Measurements from ENCODE around the gene TAF5. TPM values are rescaled to one million over a fixed set of nuclear protein-coding genes. Genes with fewer than 3 reads are reported as not detected.
A peak's percentile ranks its signal among the peaks of the same experiment; 100 is the strongest.
"Not testable (repeated sequence)": the region's sequence is repeated elsewhere in the genome, so short reads cannot be mapped to it uniquely, and the experiment has no call there.

Gene TAF5
- total RNA-seq, 1 experiment from 2014 or later: 2.3 TPM

DNA sequence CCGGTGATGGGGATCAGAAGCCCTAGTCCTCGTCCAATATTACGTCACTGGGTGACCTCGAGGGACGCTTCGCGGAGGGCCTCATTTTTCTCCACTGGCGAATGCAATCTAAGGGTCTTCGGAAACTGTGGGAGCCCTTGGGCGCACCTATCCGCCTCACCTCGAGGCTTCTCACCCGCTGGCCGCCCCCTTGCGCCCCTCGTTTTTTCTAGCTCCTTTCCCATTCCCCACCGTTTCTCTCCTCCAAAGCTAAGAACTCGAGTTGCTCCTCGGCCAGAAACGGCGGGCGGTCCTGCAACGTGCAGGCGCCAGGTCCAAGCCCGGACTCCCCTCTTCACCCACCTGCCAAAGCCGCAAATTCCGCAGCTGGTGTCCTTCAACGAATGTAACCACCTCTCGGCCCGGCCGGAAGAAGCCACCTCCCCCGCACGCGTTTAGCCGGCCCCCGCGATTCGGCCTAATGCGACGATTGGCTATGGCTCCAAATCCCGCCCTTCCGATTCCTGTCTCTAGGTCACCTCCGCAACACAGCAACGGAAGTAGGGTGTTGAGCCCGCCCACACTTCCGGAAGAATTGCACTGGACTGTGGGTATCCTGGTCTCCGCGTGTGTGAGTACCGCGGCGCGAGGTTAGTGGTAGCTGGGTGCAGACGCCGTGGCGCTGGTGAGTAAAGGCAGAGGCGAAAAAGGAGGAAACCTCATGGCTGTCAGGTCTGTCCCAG lies 28.5 kb downstream of the TAF5 start, which contains the start of the genes ATP5MK and PDCD11:
Gene ATP5MK, minus strand, starts transcription at position 409 of the 722 bp plus-strand sequence. CDS start 4,018 bp downstream, outside the sequence.
Gene PDCD11, plus strand, starts transcription at position 560 of the 722 bp plus-strand sequence. CDS start 1,801 bp downstream, outside the sequence.
- in situ Hi-C loops (cut with HindIII; ENCODE audit: low pct_unique_long_range_greater_than_20kb, low sequenced_read_pairs): no loop called here
- peak; percentile 95 for DNase-seq (ENCODE audit: low read depth)

DNA sequence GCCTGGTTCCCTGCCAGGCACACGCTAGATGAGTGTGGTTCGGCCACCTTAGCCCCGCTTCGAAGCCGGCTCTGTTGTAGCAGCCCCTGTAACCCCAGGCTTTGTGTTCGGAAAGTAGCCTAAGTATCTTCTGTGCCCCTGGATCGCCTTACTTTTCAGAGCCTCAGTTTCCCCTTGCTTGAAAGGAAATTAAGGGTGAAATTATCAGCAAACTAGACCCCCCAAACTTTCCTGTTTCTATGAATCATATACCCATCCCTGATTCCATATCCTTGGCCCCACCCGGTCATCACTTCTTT lies 29.0 kb downstream of the TAF5 start:
- no peak for DNase-seq (ENCODE audit: low read depth)
- in situ Hi-C loops (cut with HindIII; ENCODE audit: low pct_unique_long_range_greater_than_20kb, low sequenced_read_pairs): no loop called here

GRCh38 chr10:103397191-103397825 lies 29.5 kb downstream of the TAF5 start:
- DNase-seq (ENCODE audit: low read depth): no peak
- in situ Hi-C loops (cut with HindIII; ENCODE audit: low pct_unique_long_range_greater_than_20kb, low sequenced_read_pairs): no loop called here

DNA sequence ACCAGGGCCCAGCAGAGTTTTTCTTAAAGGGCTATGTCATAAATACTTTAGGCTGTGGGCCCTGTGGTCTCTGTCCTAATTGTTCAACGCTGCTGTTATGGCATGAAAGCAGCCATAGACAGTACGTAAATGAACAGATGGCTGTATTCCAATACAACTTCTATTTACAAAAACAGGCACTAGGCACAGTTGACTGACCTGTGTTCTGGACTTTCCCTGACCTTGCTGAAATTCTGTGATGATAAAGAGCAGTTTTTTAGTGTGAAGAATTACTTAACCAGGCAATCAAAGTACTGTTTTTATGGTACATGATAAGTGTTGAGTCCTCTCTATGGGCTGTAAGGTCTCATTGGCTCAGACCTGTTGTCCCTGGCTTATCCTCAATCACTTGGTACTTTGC lies 45.8 kb downstream of the TAF5 start:
- in situ Hi-C loops (cut with HindIII; ENCODE audit: low pct_unique_long_range_greater_than_20kb, low sequenced_read_pairs): no loop called here
- DNase-seq (ENCODE audit: low read depth): no peak

DNA sequence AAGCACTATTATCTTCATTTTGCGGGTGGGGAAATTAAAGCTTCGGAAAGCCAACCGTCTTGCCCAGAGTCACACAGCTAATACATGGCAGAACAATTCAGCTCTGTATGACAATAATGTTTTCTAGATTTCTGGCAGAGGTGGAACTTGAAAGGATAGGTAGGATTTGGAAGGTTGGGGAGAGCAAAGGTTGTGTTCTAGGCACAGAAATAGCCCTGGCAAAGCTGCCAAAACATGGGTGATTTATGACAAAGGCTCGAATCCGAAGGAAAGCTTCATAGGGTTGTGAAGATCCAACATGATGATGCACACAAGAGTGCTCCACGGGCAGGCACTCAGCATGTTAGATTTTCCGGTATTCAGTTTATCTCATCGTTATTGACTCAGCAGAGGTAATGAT lies 47.8 kb downstream of the TAF5 start:
- DNase-seq (ENCODE audit: low read depth): no peak
- in situ Hi-C loops (cut with HindIII; ENCODE audit: low pct_unique_long_range_greater_than_20kb, low sequenced_read_pairs): no loop called here

DNA sequence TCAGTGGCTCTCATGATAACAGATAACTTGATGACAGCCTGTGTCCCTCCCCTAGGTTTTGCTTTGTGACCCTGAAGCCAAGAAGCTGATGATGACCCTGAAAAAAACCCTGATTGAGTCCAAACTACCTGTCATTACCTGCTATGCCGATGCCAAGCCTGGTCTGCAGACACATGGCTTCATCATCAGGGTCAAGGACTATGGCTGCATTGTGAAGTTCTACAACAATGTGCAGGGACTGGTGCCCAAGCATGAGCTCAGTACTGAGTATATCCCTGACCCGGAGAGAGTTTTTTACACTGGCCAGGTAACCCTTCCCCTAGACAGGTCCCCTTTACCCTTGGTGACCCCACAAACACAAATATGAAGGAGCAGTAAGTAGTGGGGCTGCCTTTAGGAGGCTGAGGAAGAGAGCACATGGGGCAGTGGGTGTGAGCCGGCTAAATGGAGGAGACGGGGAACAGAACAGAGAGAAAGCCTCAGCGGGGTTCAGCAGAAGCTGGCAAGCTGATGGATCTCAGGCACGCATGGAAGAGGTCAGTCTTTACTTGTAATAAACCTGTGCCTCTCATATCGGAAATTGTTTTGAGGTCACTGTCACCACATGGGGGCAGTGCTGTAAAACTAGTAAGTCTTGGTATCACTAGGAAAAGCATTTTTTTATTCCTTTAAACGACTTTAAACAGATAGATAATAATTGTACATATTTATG lies 48.8 kb downstream of the TAF5 start:
- peak; percentile 29 for DNase-seq (ENCODE audit: low read depth)
- in situ Hi-C loops (cut with HindIII; ENCODE audit: low pct_unique_long_range_greater_than_20kb, low sequenced_read_pairs): no loop called here

- DNase-seq (ENCODE audit: low read depth); in situ Hi-C loops (cut with HindIII; ENCODE audit: low pct_unique_long_range_greater_than_20kb, low sequenced_read_pairs): not testable (repeated sequence)
Measured at GRCh38 chr10:103417148-103417469, 49.3 kb downstream of the TAF5 start.

- in situ Hi-C loops (cut with HindIII; ENCODE audit: low pct_unique_long_range_greater_than_20kb, low sequenced_read_pairs): no loop called here
- no peak for DNase-seq (ENCODE audit: low read depth)
Measured at GRCh38 chr10:103417601-103418000, 49.8 kb downstream of the TAF5 start.

DNA sequence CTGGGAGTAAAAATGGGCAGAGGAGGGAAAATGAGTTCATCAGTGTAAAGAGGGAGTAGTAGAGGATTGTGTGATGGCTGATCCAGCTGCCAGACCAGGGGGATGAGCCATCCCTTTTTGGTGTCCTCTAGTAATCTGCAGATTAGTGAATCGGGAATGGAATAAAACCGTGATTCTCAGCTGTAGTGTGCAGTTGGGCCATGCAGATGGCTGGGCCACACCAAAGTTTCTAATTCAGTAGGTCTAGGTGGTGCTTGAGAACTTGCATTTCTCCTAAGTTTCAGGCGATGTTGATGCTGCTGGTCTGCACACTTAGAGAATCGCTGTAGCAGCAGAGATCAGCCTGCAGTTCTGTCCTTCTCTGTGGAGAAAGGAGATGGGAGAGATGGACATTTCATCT lies 51.3 kb downstream of the TAF5 start:
- no peak for DNase-seq (ENCODE audit: low read depth)
- in situ Hi-C loops (cut with HindIII; ENCODE audit: low pct_unique_long_range_greater_than_20kb, low sequenced_read_pairs): no loop called here

GRCh38 chr10:103423748-103424147 lies 56.0 kb downstream of the TAF5 start:
- DNase-seq (ENCODE audit: low read depth): no peak
- in situ Hi-C loops (cut with HindIII; ENCODE audit: low pct_unique_long_range_greater_than_20kb, low sequenced_read_pairs): no loop called here

- in situ Hi-C loops (cut with HindIII; ENCODE audit: low pct_unique_long_range_greater_than_20kb, low sequenced_read_pairs): no loop called here
- no peak for DNase-seq (ENCODE audit: low read depth)
Measured at GRCh38 chr10:103427866-103428265, 60.1 kb downstream of the TAF5 start.

GRCh38 chr10:103428989-103429643 lies 61.3 kb downstream of the TAF5 start:
- in situ Hi-C loops (cut with HindIII; ENCODE audit: low pct_unique_long_range_greater_than_20kb, low sequenced_read_pairs): no loop called here
- no peak for DNase-seq (ENCODE audit: low read depth)

- in situ Hi-C loops (cut with HindIII; ENCODE audit: low pct_unique_long_range_greater_than_20kb, low sequenced_read_pairs): no loop called here
- no peak for DNase-seq (ENCODE audit: low read depth)
Measured at GRCh38 chr10:103429647-103430046, 61.9 kb downstream of the TAF5 start.

- no peak for DNase-seq (ENCODE audit: low read depth)
- in situ Hi-C loops (cut with HindIII; ENCODE audit: low pct_unique_long_range_greater_than_20kb, low sequenced_read_pairs): no loop called here
Measured at GRCh38 chr10:103431902-103432301, 64.1 kb downstream of the TAF5 start.

GRCh38 chr10:103433858-103434257 lies 66.1 kb downstream of the TAF5 start:
- in situ Hi-C loops (cut with HindIII; ENCODE audit: low pct_unique_long_range_greater_than_20kb, low sequenced_read_pairs): no loop called here

More at GRCh38 chr10:103433858-103434257, 66.1 kb downstream of the TAF5 start:
- no peak for DNase-seq (ENCODE audit: low read depth)
